ENCODE data around the gene POLR1C.
"Not testable (repeated sequence)": the region's sequence is repeated elsewhere in the genome, so short reads cannot be mapped to it uniquely, and the experiment has no call there.

Gene POLR1C

DNA sequence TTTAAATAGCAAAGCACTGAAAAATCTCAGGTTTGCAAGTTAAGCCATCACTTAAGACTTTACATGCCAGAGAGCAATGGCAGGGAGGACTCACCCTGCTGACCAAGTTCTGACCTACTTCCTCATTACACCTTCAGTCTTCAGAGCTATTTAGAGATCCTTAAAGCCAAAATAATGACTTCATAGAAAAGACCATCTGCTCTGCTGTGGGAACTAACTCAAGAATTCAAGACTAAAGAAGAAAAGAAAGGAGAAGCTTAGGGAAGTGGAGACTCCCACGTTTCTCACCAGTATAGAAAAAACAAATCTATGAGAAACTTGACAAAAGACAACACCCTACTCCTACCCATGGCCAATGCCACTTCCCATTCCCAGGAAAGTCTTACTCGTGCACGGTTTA is 30.3 kb downstream of the POLR1C start:
- DNase-seq (ENCODE audit: extremely low read depth, low read depth): no peak
- TF ChIP-seq, protein P1, sequence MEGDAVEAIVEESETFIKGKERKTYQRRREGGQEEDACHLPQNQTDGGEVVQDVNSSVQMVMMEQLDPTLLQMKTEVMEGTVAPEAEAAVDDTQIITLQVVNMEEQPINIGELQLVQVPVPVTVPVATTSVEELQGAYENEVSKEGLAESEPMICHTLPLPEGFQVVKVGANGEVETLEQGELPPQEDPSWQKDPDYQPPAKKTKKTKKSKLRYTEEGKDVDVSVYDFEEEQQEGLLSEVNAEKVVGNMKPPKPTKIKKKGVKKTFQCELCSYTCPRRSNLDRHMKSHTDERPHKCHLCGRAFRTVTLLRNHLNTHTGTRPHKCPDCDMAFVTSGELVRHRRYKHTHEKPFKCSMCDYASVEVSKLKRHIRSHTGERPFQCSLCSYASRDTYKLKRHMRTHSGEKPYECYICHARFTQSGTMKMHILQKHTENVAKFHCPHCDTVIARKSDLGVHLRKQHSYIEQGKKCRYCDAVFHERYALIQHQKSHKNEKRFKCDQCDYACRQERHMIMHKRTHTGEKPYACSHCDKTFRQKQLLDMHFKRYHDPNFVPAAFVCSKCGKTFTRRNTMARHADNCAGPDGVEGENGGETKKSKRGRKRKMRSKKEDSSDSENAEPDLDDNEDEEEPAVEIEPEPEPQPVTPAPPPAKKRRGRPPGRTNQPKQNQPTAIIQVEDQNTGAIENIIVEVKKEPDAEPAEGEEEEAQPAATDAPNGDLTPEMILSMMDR (IDR thresholded peaks at IDR 0.05; ENCODE audit: low read depth, low read length): no peak

DNA sequence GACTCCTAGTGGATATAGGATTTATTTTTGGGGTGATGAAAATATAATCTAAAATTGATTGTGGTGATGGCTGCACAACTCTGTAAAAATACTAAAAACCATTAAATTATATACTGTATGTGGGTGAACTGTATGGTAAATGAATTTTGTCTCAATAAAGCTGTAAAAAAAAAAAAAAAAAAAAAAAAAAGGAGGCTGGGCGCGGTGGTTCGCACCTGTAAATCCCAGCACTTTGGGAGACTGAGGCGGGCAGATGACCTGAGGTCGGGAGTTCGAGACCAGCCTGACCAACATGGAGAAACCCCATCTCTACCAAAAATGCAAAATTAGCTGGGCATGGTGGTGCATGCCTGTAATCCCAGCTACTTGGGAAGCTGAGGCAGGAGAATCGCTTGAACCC is 40.7 kb downstream of the POLR1C start:
- not testable (repeated sequence) for DNase-seq (ENCODE audit: extremely low read depth, low read depth)

DNA sequence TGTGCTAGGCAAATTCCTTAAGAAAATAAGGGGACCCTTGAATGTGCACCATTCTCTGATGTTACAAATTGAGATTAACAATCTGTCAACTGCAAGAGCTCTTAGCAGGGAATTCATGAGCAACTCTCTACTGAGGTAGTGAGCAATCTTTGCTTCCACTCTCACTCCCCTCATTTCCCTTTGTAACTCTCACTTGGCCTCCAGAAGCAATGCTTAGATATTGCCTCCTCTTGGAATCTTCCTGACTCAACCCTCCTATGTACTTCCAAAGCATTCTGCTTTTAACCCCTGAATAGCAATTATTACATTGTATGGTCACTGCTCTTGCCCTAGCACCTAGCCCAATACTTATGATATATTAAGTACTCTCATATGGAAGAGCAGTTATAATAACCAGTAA is 42.4 kb downstream of the POLR1C start:
- TF ChIP-seq, protein P1 (IDR thresholded peaks at IDR 0.05; ENCODE audit: low read depth, low read length): no peak
- DNase-seq (ENCODE audit: extremely low read depth, low read depth): no peak

DNA sequence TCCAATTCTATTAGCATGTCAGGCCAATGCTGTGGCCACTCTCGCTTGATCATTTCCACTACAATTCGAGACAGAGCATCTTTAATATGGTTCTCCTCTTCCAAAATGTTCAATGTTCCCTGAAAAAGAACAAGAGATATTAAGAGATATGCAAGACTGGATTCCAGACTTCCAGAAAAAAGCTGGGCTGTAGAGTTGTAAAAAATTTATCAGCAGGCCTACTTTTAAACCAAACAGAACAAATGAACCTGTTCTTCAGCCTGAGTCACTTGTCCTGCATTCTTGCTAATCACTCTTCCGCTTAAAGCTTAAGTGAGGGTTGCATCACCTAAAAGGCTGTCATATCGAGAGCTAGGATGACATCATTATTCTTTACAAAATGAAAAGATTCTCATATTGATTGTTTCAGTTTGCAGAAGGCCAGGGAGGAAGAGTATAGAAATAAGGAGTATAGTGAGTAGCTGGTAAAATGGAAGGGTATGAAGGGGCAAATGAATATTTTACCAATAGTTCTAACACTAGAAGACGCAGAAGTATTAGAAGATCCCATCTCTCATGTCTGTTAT is 54.1 kb downstream of the POLR1C start:
- DNase-seq (ENCODE audit: extremely low read depth, low read depth): no peak
- TF ChIP-seq, protein P1 (IDR thresholded peaks at IDR 0.05; ENCODE audit: low read depth, low read length): no peak
